Measurements from ENCODE around the gene MKI67. TPM values are rescaled to one million over a fixed set of nuclear protein-coding genes. Genes with fewer than 3 reads are reported as not detected.

The MKI67 gene
- total and polyA plus RNA-seq, 10 of the 15 experiments (the other 5 are each of a cell fraction or from before 2014, with no cell fraction given) = 22.3 to 183 (median 82.9) TPM

GRCh38 chr10:128080231-128080630, 46.0 kb downstream of the MKI67 start (continued):
- TF ChIP-seq GATAD2B (conservative IDR thresholded peaks at IDR 0.05; ENCODE audit: low read depth) (no peak), EP300 (IDR thresholded peaks at IDR 0.05; ENCODE audit: borderline replicate concordance in 1 of 2, control insufficient read depth in 1 of 2, low read depth in 2 of 2, low read length in 2 of 2) (no peak), HDAC6 (IDR thresholded peaks at IDR 0.05; ENCODE audit: unreplicated experiment) (no peak)

GRCh38 chr10:128078136-128078969, 47.9 kb downstream of the MKI67 start:
- ChIA-PET POLR2A (no interaction called here), RAD21 (ENCODE audit: unreplicated experiment) (interaction anchor here (1.0 to 1.9 kb wide), 3 partner anchors 9 to 74 kb away, joined by 3 to 6 read pairs (median 3); no protein-coding TSS in a partner anchor), CTCF (interaction anchor here (0.6 to 1.1 kb wide), 14 partner anchors 9 to 79 kb away, joined by 3 to 8 read pairs (median 3); no protein-coding TSS in a partner anchor), SMC1A (ENCODE audit: uncharacterized antibody, unreplicated experiment) (interaction anchor here (1.0 kb wide), 3 partner anchors 67 to 73 kb away, joined by 3 to 5 read pairs (median 4); no protein-coding TSS in a partner anchor)
- H3K36me3 ChIP-seq (ENCODE audit: control insufficient read depth in 2 of 2, insufficient read depth in 2 of 2, low read length in 1 of 2) = peaks cover 0 to 3% of the 10 kb centered on the region in 2 experiments; a peak in 3 of 4 replicates
- H3K9ac ChIP-seq (ENCODE audit: control insufficient read depth, insufficient read depth, low read length) = no peak overlapping the region
- no peaks in the 10 kb centered on the region for H3K4me1 ChIP-seq (ENCODE audit: control insufficient read depth, insufficient read depth, low read length)
- no peak overlapping the region for H2AFZ ChIP-seq (ENCODE audit: control insufficient read depth, low read depth, low read length)
- TF ChIP-seq ZNF24 (IDR thresholded peaks at IDR 0.05) (no peak), YY1 (IDR thresholded peaks at IDR 0.05; ENCODE audit: low read depth, low read length) (0 out of 2 replicates have a peak, but pooled peaks have one; percentile 17), SMC3 (IDR thresholded peaks at IDR 0.05; ENCODE audit: borderline replicate concordance, low read length) (peak; percentile 84), NFXL1 (IDR thresholded peaks at IDR 0.05; ENCODE audit: borderline replicate concordance) (no peak), HDAC2 (IDR thresholded peaks at IDR 0.05) (no peak), FOXM1 (IDR thresholded peaks at IDR 0.05; ENCODE audit: low read depth, low read length) (no peak), IKZF1 (conservative IDR thresholded peaks at IDR 0.05) (0 out of 2 replicates have a peak, but pooled peaks have one; percentile 21), CHD1 (IDR thresholded peaks at IDR 0.05; ENCODE audit: low read depth, low read length) (no peak), ZNF622 (IDR thresholded peaks at IDR 0.05) (no peak), E2F4 (IDR thresholded peaks at IDR 0.05; ENCODE audit: low read depth, low read length) (no peak), RAD21 (IDR thresholded peaks at IDR 0.05; ENCODE audit: insufficient read depth, low read depth, low read length) (peak; percentile 88), HSF1 (IDR thresholded peaks at IDR 0.05; ENCODE audit: low read depth, low read length) (no peak), SREBF2 (IDR thresholded peaks at IDR 0.05; ENCODE audit: low read length) (no peak), IKZF2 (IDR thresholded peaks at IDR 0.05) (no peak), GATAD2B (conservative IDR thresholded peaks at IDR 0.05; ENCODE audit: low read depth) (no peak)
- TF ChIP-seq, protein P1, sequence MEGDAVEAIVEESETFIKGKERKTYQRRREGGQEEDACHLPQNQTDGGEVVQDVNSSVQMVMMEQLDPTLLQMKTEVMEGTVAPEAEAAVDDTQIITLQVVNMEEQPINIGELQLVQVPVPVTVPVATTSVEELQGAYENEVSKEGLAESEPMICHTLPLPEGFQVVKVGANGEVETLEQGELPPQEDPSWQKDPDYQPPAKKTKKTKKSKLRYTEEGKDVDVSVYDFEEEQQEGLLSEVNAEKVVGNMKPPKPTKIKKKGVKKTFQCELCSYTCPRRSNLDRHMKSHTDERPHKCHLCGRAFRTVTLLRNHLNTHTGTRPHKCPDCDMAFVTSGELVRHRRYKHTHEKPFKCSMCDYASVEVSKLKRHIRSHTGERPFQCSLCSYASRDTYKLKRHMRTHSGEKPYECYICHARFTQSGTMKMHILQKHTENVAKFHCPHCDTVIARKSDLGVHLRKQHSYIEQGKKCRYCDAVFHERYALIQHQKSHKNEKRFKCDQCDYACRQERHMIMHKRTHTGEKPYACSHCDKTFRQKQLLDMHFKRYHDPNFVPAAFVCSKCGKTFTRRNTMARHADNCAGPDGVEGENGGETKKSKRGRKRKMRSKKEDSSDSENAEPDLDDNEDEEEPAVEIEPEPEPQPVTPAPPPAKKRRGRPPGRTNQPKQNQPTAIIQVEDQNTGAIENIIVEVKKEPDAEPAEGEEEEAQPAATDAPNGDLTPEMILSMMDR (IDR thresholded peaks at IDR 0.05 in 2 of 3, conservative IDR thresholded peaks at IDR 0.05 in 1 of 3; ENCODE audit: control insufficient read depth in 2 of 3, extremely low read depth in 1 of 3, insufficient read depth in 1 of 3, low read depth in 3 of 3, low read length in 3 of 3) = peak; percentile 77 to 89 (median 84)
- in situ Hi-C loops (cut with MboI) (no loop called here), intact Hi-C loops (cut with micrococcal nuclease; ENCODE audit: unreplicated experiment) (loop anchor here (1.0 kb wide), 1 partner anchor 72 kb away; no protein-coding TSS in a partner anchor)
- no peaks in the 10 kb centered on the region for H3K79me2 ChIP-seq (ENCODE audit: control insufficient read depth, insufficient read depth, low read length)
- no peaks in the 10 kb centered on the region for H3K27me3 ChIP-seq (replicated peaks in 1 of 2; ENCODE audit: control insufficient read depth in 2 of 2, insufficient read depth in 2 of 2, low read length in 1 of 2)
- WGBS (ENCODE audit: insufficient coverage, insufficient replicate concordance, low lambda C conversion rate, missing lambda C conversion rate) = 55% methylated on average over 17 of the region's 17 CpGs
- no peak overlapping the region for H3K4me3 ChIP-seq
- DNase-seq (ENCODE audit: low read depth, low spot score) = no peak
- no peaks in the 10 kb centered on the region for H4K20me1 ChIP-seq (ENCODE audit: control insufficient read depth, insufficient read depth)
- H3K9me3 ChIP-seq (replicated peaks; ENCODE audit: control insufficient read depth, insufficient read depth, low read length) = no peaks in the 10 kb centered on the region
- peak; percentile 41 for FAIRE-seq
- peak; percentile 95 for ATAC-seq
- no TSS peak for BruUV-seq (replicated peaks)
- H3K4me2 ChIP-seq (ENCODE audit: control insufficient read depth, insufficient read depth) = no peak overlapping the region
- H3K27ac ChIP-seq (ENCODE audit: control insufficient read depth, insufficient read depth) = no peak overlapping the region
